Endothelial cell of umbilical vein (primary cell): Measurements from ENCODE around the gene SUCLG2. TPM values are rescaled to one million over a fixed set of nuclear protein-coding genes. Genes with fewer than 3 reads are reported as not detected.

Experiments
- BruUV-seq: library from RNA; stranded (reverse); fragments of 400-500 nt; replicated peaks from 2 replicates; lab custom pipeline; 2021; lab: Mats Ljungman, UMichigan
- CTCF ChIA-PET: fragments of 300-600, 350-600 bp; sonication (Branson Sonifier 250); formaldehyde crosslinking; loops from one replicate; lab custom pipeline; 2021; ENCODE audit warnings: antibody characterized with exemption, inconsistent platforms; lab: Charles Lee
- POLR2A ChIA-PET: fragments of 300-600, 350-600 bp; sonication (Branson Sonifier 250); formaldehyde crosslinking; loops from one replicate; lab custom pipeline; 2021; ENCODE audit warnings: antibody characterized with exemption, inconsistent platforms; lab: Charles Lee
- DNase-seq: peaks from one replicate; pipeline ENCODE4 v3.0.0-alpha.2; 2011; ENCODE audit warnings: low read depth, low spot score
- FAIRE-seq: peaks from 2 replicates; lab custom pipeline; 2011; peaks lifted over from hg19 to GRCh38; lab: Jason Lieb, UNC
- H2AFZ ChIP-seq: 2 replicates; pipeline ENCODE4 v1.6.0; 2012; ENCODE audit warnings: low read depth, low read length, control low read depth, inconsistent platforms
- H3K27ac ChIP-seq: 2 replicates; pipeline ENCODE4 v1.5.1; 2011; ENCODE audit warnings: low read depth, mild to moderate bottlenecking, control low read depth, low read length, moderate library complexity; ENCODE audit not compliant: insufficient read depth
- H3K27me3 ChIP-seq, 2 experiments: 2 replicates each; pipeline versions ENCODE4 v1.6.0 to v1.6.1; 2011; ENCODE audit warnings: low read length in 2 of 2, mixed read lengths in 1 of 2; ENCODE audit not compliant: control insufficient read depth in 2 of 2, insufficient read depth in 2 of 2
- H3K36me3 ChIP-seq, 2 experiments: 2 replicates in 1 of 2; 3 replicates in 1 of 2; pipeline ENCODE4 v1.5.1; 2011; ENCODE audit warnings: low read length in 2 of 2, mild to moderate bottlenecking in 1 of 2, moderate library complexity in 1 of 2; ENCODE audit not compliant: control insufficient read depth in 2 of 2, insufficient read depth in 2 of 2; ENCODE audit errors: extremely low read depth in 1 of 2
- H3K4me1 ChIP-seq: 3 replicates; pipeline ENCODE4 v1.5.1; 2011; ENCODE audit warnings: mild to moderate bottlenecking, low read length; ENCODE audit not compliant: control insufficient read depth, insufficient read depth; ENCODE audit errors: extremely low read depth
- H3K4me2 ChIP-seq: 2 replicates; pipeline ENCODE4 v1.6.1; 2011; ENCODE audit warnings: low read length, control low read depth, mixed read lengths; ENCODE audit not compliant: insufficient read depth
- H3K4me3 ChIP-seq, 3 experiments: fragments of 200-600 bp in 1 of 3; sonication (generic), shearing (Covaris generic) in 1 of 3; replicated peaks in 1 of 3; 2 replicates each; pipeline ENCODE4 v1.5.1; 2011 to 2016; ENCODE audit warnings: control low read depth in 3 of 3, low read length in 3 of 3, mild to moderate bottlenecking in 2 of 3, inconsistent platforms in 1 of 3, low read depth in 1 of 3, moderate library complexity in 1 of 3; ENCODE audit not compliant: insufficient read depth in 1 of 3
- H3K79me2 ChIP-seq: 2 replicates; pipeline ENCODE4 v1.6.0; 2012; ENCODE audit warnings: low read length, inconsistent platforms; ENCODE audit not compliant: control insufficient read depth, insufficient read depth
- H3K9ac ChIP-seq: replicated peaks from 2 replicates; pipeline ENCODE3; 2011; ENCODE audit warnings: low read length, control low read depth; ENCODE audit not compliant: insufficient read depth; ENCODE audit errors: extremely low read depth
- H3K9me1 ChIP-seq: replicated peaks from 3 replicates; pipeline ENCODE4 v1.6.0; 2011; ENCODE audit warnings: mild to moderate bottlenecking, low read length; ENCODE audit not compliant: control insufficient read depth, insufficient read depth; ENCODE audit errors: extremely low read depth
- H3K9me3 ChIP-seq: replicated peaks from 2 replicates; pipeline ENCODE4 v1.5.1; 2012; ENCODE audit warnings: low read length, inconsistent platforms; ENCODE audit not compliant: control insufficient read depth, insufficient read depth
- H4K20me1 ChIP-seq: replicated peaks from 2 replicates; pipeline ENCODE3; 2011; ENCODE audit warnings: mild to moderate bottlenecking, low read length; ENCODE audit not compliant: control insufficient read depth, insufficient read depth; ENCODE audit errors: extremely low read depth
- CTCF ChIP-seq, 2 donors: IDR thresholded peaks; 1 replicate in 1 of 2; 2 replicates in 1 of 2; pipeline ENCODE4 v1.5.1; 2011; ENCODE audit warnings: low read length in 2 of 2, mild to moderate bottlenecking in 2 of 2, moderate library complexity in 2 of 2, control low read depth in 1 of 2, inconsistent platforms in 1 of 2, low read depth in 1 of 2; ENCODE audit not compliant: insufficient read depth in 1 of 2; ENCODE audit errors: extremely low read depth in 1 of 2
- EZH2 ChIP-seq: IDR thresholded peaks from 2 replicates; pipeline ENCODE4 v1.6.1; 2012; ENCODE audit warnings: borderline replicate concordance, low read depth, mild to moderate bottlenecking, moderate library complexity, low read length, inconsistent platforms; ENCODE audit not compliant: severe bottlenecking
- FOS ChIP-seq: IDR thresholded peaks from 2 replicates; pipeline ENCODE4 v1.6.1; 2011; ENCODE audit warnings: mild to moderate bottlenecking, low read length, moderate library complexity, borderline replicate concordance; ENCODE audit not compliant: insufficient read depth
- GATA2 ChIP-seq: IDR thresholded peaks from 2 replicates; pipeline ENCODE4 v1.7.0; 2011; ENCODE audit warnings: low read depth, mild to moderate bottlenecking, moderate library complexity, mixed read lengths, low read length; ENCODE audit not compliant: insufficient read length, insufficient read depth
- MAX ChIP-seq: IDR thresholded peaks from 2 replicates; pipeline ENCODE4 v1.6.1; 2011; ENCODE audit not compliant: insufficient read depth, insufficient read length
- POLR2A ChIP-seq: IDR thresholded peaks from 2 replicates; pipeline ENCODE4 v1.6.1; 2012; ENCODE audit warnings: low read depth, mild to moderate bottlenecking, control low read depth, low read length
- POLR2AphosphoS5 ChIP-seq: IDR thresholded peaks from 2 replicates; pipeline ENCODE4 v1.6.1; 2012; ENCODE audit warnings: low read depth, mild to moderate bottlenecking, control low read depth, low read length, moderate library complexity; ENCODE audit not compliant: insufficient read depth
- dilution Hi-C: fragments of 300-500 bp; cut with MboI; formaldehyde crosslinking; loops from one replicate; pipeline ENCODE4 v1.15.0; 2019; ENCODE audit warnings: low sequenced_read_pairs; ENCODE audit not compliant: extremely low pct_ligation_motif_present
- intact Hi-C: fragments of 100-400 bp; cut with micrococcal nuclease; formaldehyde crosslinking; loops from one replicate; pipeline ENCODE4 v1.10.0; 2022
- polyA plus RNA-seq, 4 experiments: library from polyadenylated mRNA; depleted of rRNA in 3 of 4; stranded (reverse) in 3 of 4; unstranded in 1 of 4; fragments of >200 nt; gene quantifications; 2 replicates each; pipeline versions ENCODE4 v1.2.1 to v1.2.3, GENCODE V29; 2011 to 2012; ENCODE audit warnings: missing spikeins in 1 of 4
- total RNA-seq: library from RNA; stranded (reverse); gene quantifications from 2 replicates; pipeline ENCODE4 v1.2.3, GENCODE V29; 2021

SUCLG2 gene
- total and polyA plus RNA-seq, 2 donors (not counting 3 experiments of a cell fraction or from before 2014, with no cell fraction given) = 8.1 to 38.3 TPM

- Histone ChIP-seq H3K27ac (no peak overlapping the region), H3K79me2 (no peaks in the 10 kb centered on the region), H3K36me3 (no peaks in the 10 kb centered on the region), H3K9me3 (no peaks in the 10 kb centered on the region), H3K4me3 (no peak overlapping the region), H3K4me2 (no peak overlapping the region), H2AFZ (no peak overlapping the region), H3K4me1 (no peaks in the 10 kb centered on the region), H4K20me1 (no peaks in the 10 kb centered on the region), H3K9me1 (no peaks in the 10 kb centered on the region), H3K27me3 (no peaks in the 10 kb centered on the region), H3K9ac (no peak overlapping the region)
- BruUV-seq = no TSS peak
- POLR2A ChIA-PET = no interaction called here
- DNase-seq (no peak), FAIRE-seq (no peak)
- CTCF ChIA-PET = interaction anchor here (1.8 to 10.2 kb wide), 2 partner anchors 19 to 415 kb away, joined by 4 to 137 read pairs; no protein-coding TSS in a partner anchor
- dilution Hi-C loops = no loop called here
- intact Hi-C loops = no loop called here
- TF ChIP-seq FOS = no peak
- no peak for TF ChIP-seq EZH2
- TF ChIP-seq POLR2AphosphoS5 = no peak
- no peak for TF ChIP-seq POLR2A
- no peak for TF ChIP-seq CTCF (IDR thresholded peaks at IDR 0.05; ENCODE audit: extremely low read depth in 1 of 2, insufficient read depth in 1 of 2, low read depth in 1 of 2, low read length in 2 of 2)
- TF ChIP-seq GATA2 = no peak
Measured at GRCh38 chr3:67376416-67376815, 278.0 kb downstream of the SUCLG2 start.

- FAIRE-seq (no peak), DNase-seq (no peak)
- Histone ChIP-seq H3K9me1 (no peaks in the 10 kb centered on the region), H3K79me2 (no peaks in the 10 kb centered on the region), H3K27me3 (no peaks in the 10 kb centered on the region), H3K9ac (no peak overlapping the region), H3K4me3 (no peak overlapping the region), H3K27ac (no peak overlapping the region), H4K20me1 (no peaks in the 10 kb centered on the region), H3K4me1 (no peaks in the 10 kb centered on the region), H3K9me3 (no peaks in the 10 kb centered on the region), H2AFZ (no peak overlapping the region), H3K4me2 (no peak overlapping the region), H3K36me3 (no peaks in the 10 kb centered on the region)
- dilution Hi-C loops (no loop called here), intact Hi-C loops (no loop called here)
- CTCF ChIA-PET = no interaction called here
- TF ChIP-seq POLR2AphosphoS5 (no peak), CTCF (IDR thresholded peaks at IDR 0.05; ENCODE audit: extremely low read depth in 1 of 2, insufficient read depth in 1 of 2, low read depth in 1 of 2, low read length in 2 of 2) (no peak), GATA2 (no peak), FOS (no peak), POLR2A (no peak), EZH2 (no peak), MAX (no peak)
- BruUV-seq = no TSS peak
- POLR2A ChIA-PET = no interaction called here
Measured at GRCh38 chr3:67375976-67376375, 278.4 kb downstream of the SUCLG2 start.
